CD4-positive, alpha-beta T cell treated with Interleukin-4 for 4 hours (primary cell): ENCODE measurements around the gene CNTN1.
"Not testable (repeated sequence)": the region's sequence is repeated elsewhere in the genome, so short reads cannot be mapped to it uniquely, and the experiment has no call there.

Experiments
- DNase-seq: peaks from one replicate; pipeline ENCODE4 v3.0.0-alpha.2; 2020

The CNTN1 gene

GRCh38 chr12:41053046-41053445 lies 360.8 kb downstream of the CNTN1 start:
- no peak for DNase-seq

- DNase-seq, result no peak
These were observed 363.8 kb downstream of the CNTN1 start for GRCh38 chr12:41055875-41056577.

GRCh38 chr12:41058266-41058665 lies 366.0 kb downstream of the CNTN1 start:
- no peak for DNase-seq

GRCh38 chr12:41061192-41061591 lies 369.0 kb downstream of the CNTN1 start:
- DNase-seq, result no peak

- no peak for DNase-seq
These were observed 372.2 kb downstream of the CNTN1 start for GRCh38 chr12:41064411-41064810.

GRCh38 chr12:41067941-41068645 lies 375.9 kb downstream of the CNTN1 start:
- DNase-seq, result no peak

GRCh38 chr12:41073633-41074472 lies 381.6 kb downstream of the CNTN1 start:
- no peak for DNase-seq

GRCh38 chr12:41074473-41074769 lies 382.2 kb downstream of the CNTN1 start:
- no peak for DNase-seq

GRCh38 chr12:41076114-41076513 lies 383.9 kb downstream of the CNTN1 start:
- no peak for DNase-seq

GRCh38 chr12:41081241-41081640 lies 389.0 kb downstream of the CNTN1 start:
- DNase-seq, result not testable (repeated sequence)

GRCh38 chr12:41089438-41089837 lies 397.2 kb downstream of the CNTN1 start:
- DNase-seq, result no peak

- DNase-seq, result no peak
These were observed 399.9 kb downstream of the CNTN1 start for GRCh38 chr12:41092115-41092514.

GRCh38 chr12:41096797-41097196 lies 404.6 kb downstream of the CNTN1 start:
- no peak for DNase-seq

GRCh38 chr12:41100572-41100971 lies 408.3 kb downstream of the CNTN1 start:
- no peak for DNase-seq

GRCh38 chr12:41101806-41102205 lies 409.6 kb downstream of the CNTN1 start:
- no peak for DNase-seq

- no peak for DNase-seq
These were observed 411.4 kb downstream of the CNTN1 start for GRCh38 chr12:41103614-41104013.

GRCh38 chr12:41106315-41106714 lies 414.1 kb downstream of the CNTN1 start:
- no peak for DNase-seq

GRCh38 chr12:41108032-41108431 lies 415.8 kb downstream of the CNTN1 start:
- no peak for DNase-seq

- no peak for DNase-seq
These were observed 420.7 kb downstream of the CNTN1 start for GRCh38 chr12:41112903-41113302.

GRCh38 chr12:41120211-41120610 lies 428.0 kb downstream of the CNTN1 start:
- no peak for DNase-seq

- no peak for DNase-seq
These were observed 429.1 kb downstream of the CNTN1 start for GRCh38 chr12:41121374-41121773.
